Kidney tubule cell (primary cell): ENCODE measurements around the gene UCHL5.

ENCODE experiments used
- DNase-seq: peaks from one replicate; pipeline ENCODE4 v3.0.0-alpha.2; 2018; ENCODE audit warnings: low spot score

The UCHL5 gene

DNA sequence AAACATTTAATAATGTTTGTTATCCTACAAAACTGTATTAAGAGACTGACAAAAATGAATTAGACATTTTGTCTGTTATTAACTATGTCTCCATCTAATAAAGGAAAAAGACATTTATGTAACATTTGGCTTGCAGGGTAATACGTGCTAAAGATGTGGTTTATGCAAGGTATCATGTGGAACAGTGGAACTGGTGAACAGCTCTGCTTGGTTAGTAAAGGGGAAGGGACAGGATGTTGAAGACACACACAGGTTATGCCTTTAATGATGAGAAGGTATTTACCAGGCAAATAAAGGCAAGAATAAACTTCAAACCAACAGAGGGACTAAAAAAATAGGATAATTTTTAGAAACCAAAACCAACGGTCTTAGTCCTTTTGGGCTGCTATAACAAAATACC, 93.1 kb downstream of the UCHL5 start:
- no peak for DNase-seq

DNA sequence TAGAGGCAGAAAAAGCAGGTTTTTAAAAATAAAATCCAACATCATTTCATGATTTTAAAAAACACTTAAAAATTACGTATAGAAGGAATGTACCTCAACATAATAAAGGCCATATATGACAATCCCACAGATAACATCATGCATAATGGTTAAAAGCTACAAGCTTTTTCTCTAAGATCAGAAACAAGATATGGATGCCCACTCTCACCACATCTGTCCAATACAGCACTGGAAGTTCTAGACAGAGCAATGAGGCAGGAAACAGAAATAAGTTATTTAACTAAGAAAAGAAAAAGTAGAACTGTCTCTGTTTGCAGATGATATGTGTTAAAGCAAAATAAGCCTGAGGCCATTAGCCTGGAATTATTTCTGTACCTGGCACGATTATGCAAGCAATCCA, 96.3 kb downstream of the UCHL5 start:
- DNase-seq: no peak
